Spleen (tissue), 7 donors: ENCODE results near the gene ZFHX2.
A peak's percentile ranks its signal among the peaks of the same experiment; 100 is the strongest.

ENCODE experiments used
- POLR2AphosphoS5 ChIP-seq, 3 donors: sonication (generic); formaldehyde crosslinking; IDR thresholded peaks; one replicate each; pipeline ENCODE4 v1.5.1; 2017; ENCODE audit warnings: antibody characterized with exemption in 3 of 3
- TF ChIP-seq, protein P1 (sequence below), 11 experiments: fragments of 200-600 bp in 7 of 11; fragments of 450-650 bp in 4 of 11; sonication (generic) in 4 of 11; IDR thresholded peaks in 8 of 11; conservative IDR thresholded peaks in 3 of 11; 1 replicate in 7 of 11; 2 replicates in 4 of 11; pipeline versions ENCODE4 v1.4.0 to v1.8.0; 2016 to 2021; ENCODE audit warnings: antibody characterized with exemption in 11 of 11, inconsistent platforms in 4 of 11, mild to moderate bottlenecking in 1 of 11
- donor health status: DM: no; HTN: no; CAD: no; lungs with moderate emphysema.
- donor health status: DM: no; HTN: no; CAD: no.
- donor health status: DM: no; HTN: no; CAD: no.

GRCh38 chr14:23561873-23562821, 10.6 kb upstream of the ZFHX2 start:
- TF ChIP-seq, protein P1, sequence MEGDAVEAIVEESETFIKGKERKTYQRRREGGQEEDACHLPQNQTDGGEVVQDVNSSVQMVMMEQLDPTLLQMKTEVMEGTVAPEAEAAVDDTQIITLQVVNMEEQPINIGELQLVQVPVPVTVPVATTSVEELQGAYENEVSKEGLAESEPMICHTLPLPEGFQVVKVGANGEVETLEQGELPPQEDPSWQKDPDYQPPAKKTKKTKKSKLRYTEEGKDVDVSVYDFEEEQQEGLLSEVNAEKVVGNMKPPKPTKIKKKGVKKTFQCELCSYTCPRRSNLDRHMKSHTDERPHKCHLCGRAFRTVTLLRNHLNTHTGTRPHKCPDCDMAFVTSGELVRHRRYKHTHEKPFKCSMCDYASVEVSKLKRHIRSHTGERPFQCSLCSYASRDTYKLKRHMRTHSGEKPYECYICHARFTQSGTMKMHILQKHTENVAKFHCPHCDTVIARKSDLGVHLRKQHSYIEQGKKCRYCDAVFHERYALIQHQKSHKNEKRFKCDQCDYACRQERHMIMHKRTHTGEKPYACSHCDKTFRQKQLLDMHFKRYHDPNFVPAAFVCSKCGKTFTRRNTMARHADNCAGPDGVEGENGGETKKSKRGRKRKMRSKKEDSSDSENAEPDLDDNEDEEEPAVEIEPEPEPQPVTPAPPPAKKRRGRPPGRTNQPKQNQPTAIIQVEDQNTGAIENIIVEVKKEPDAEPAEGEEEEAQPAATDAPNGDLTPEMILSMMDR (IDR thresholded peaks at IDR 0.05 in 8 of 11, conservative IDR thresholded peaks at IDR 0.05 in 3 of 11): no peak
- TF ChIP-seq POLR2AphosphoS5 (IDR thresholded peaks at IDR 0.05): peak; percentile 37 to 62 (median 48)
